Measurements from ENCODE around the gene CCNJL. TPM values are rescaled to one million over a fixed set of nuclear protein-coding genes. Genes with fewer than 3 reads are reported as not detected.
A peak's percentile ranks its signal among the peaks of the same experiment; 100 is the strongest.

CCNJL gene
- total and polyA plus RNA-seq, 2 experiments from 2014 or later, result 8.1 to 10.8 TPM

DNA sequence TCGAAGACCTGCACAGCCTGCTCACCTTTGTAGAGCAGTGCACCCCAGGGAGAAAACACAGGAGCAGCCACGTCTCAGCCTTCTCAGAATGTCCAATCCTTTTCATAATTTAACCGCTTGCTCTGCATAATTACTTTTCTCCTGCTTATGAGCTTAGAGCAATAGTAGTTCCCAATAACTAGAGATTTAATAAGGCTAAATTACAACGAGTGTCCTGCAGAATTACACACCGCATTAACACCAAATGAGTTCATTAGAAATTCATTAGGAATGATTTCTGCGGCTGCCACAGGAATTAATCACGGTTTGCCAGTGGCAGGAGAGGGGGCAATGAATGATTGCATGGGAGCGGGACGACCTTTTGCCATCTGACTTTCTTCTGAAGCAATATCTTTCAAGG is 101.8 kb downstream of the CCNJL start:
- H3K4me2 ChIP-seq, result no peak overlapping the region
- no peak for DNase-seq (ENCODE audit: low spot score)
- H3K4me3 ChIP-seq, result no peak overlapping the region
- no peaks in the 10 kb centered on the region for H3K79me2 ChIP-seq
- H3K27me3 ChIP-seq, result no peaks in the 10 kb centered on the region
- peak overlapping the region; percentile 56 for H3K27ac ChIP-seq
- H3K4me1 ChIP-seq (ENCODE audit: insufficient read depth), result no peaks in the 10 kb centered on the region
- no peaks in the 10 kb centered on the region for H4K20me1 ChIP-seq (ENCODE audit: insufficient read depth, poor library complexity, severe bottlenecking)
- H3K9me2 ChIP-seq (replicated peaks; ENCODE audit: insufficient read depth), result no peaks in the 10 kb centered on the region
- H3K9me3 ChIP-seq (ENCODE audit: low read depth), result no peaks in the 10 kb centered on the region
- TF ChIP-seq EZH2phosphoT487 (IDR thresholded peaks at IDR 0.05; ENCODE audit: low read depth, severe bottlenecking, unreplicated experiment) (no peak), EZH2 (IDR thresholded peaks at IDR 0.05; ENCODE audit: borderline replicate concordance) (no peak)
- TF ChIP-seq, protein P1, sequence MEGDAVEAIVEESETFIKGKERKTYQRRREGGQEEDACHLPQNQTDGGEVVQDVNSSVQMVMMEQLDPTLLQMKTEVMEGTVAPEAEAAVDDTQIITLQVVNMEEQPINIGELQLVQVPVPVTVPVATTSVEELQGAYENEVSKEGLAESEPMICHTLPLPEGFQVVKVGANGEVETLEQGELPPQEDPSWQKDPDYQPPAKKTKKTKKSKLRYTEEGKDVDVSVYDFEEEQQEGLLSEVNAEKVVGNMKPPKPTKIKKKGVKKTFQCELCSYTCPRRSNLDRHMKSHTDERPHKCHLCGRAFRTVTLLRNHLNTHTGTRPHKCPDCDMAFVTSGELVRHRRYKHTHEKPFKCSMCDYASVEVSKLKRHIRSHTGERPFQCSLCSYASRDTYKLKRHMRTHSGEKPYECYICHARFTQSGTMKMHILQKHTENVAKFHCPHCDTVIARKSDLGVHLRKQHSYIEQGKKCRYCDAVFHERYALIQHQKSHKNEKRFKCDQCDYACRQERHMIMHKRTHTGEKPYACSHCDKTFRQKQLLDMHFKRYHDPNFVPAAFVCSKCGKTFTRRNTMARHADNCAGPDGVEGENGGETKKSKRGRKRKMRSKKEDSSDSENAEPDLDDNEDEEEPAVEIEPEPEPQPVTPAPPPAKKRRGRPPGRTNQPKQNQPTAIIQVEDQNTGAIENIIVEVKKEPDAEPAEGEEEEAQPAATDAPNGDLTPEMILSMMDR (IDR thresholded peaks at IDR 0.05; ENCODE audit: poor library complexity), result no peak
- H3K36me3 ChIP-seq (replicated peaks; ENCODE audit: insufficient read depth, low read depth), result no peaks in the 10 kb centered on the region
- WGBS (ENCODE audit: low lambda C conversion rate, missing lambda C conversion rate), result 90% methylated on average over 9 of the region's 9 CpGs
- no peak overlapping the region for H2AFZ ChIP-seq

DNA sequence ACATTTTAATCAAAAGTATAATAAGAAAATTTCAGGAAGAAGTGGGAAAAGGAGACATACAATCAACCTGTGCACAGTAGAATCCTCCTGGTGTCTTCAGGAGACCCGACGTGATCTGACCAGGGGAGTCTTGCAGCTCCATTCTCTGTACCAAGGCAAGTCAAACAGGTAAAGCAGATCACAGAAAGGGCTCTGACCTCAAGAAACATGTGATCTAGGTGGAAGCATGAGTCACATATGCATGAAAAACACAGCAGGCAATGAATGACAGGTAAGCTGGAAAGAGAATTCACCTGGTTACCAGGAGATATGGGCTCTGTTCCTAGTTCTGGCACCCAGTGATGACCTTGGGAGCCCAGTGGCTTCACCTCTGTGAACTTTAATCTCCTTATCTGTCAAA is 102.4 kb downstream of the CCNJL start:
- Histone ChIP-seq H3K9me2 (replicated peaks; ENCODE audit: insufficient read depth) (no peaks in the 10 kb centered on the region), H4K20me1 (ENCODE audit: insufficient read depth, poor library complexity, severe bottlenecking) (no peaks in the 10 kb centered on the region), H3K9me3 (ENCODE audit: low read depth) (no peaks in the 10 kb centered on the region), H3K27me3 (no peaks in the 10 kb centered on the region), H2AFZ (no peak overlapping the region), H3K4me2 (peak overlapping the region; percentile 44), H3K79me2 (no peaks in the 10 kb centered on the region), H3K4me3 (no peak overlapping the region), H3K27ac (peak overlapping the region; percentile 79), H3K36me3 (replicated peaks; ENCODE audit: insufficient read depth, low read depth) (no peaks in the 10 kb centered on the region), H3K4me1 (ENCODE audit: insufficient read depth) (no peaks in the 10 kb centered on the region)
- WGBS (ENCODE audit: low lambda C conversion rate, missing lambda C conversion rate), result 59% methylated on average over 2 of the region's 2 CpGs
- peak; percentile 63 for DNase-seq (ENCODE audit: low spot score)
- no peak for TF ChIP-seq EZH2 (IDR thresholded peaks at IDR 0.05; ENCODE audit: borderline replicate concordance)
- TF ChIP-seq EZH2phosphoT487 (IDR thresholded peaks at IDR 0.05; ENCODE audit: low read depth, severe bottlenecking, unreplicated experiment), result no peak
- TF ChIP-seq, protein P1 (IDR thresholded peaks at IDR 0.05; ENCODE audit: poor library complexity), result no peak

DNA sequence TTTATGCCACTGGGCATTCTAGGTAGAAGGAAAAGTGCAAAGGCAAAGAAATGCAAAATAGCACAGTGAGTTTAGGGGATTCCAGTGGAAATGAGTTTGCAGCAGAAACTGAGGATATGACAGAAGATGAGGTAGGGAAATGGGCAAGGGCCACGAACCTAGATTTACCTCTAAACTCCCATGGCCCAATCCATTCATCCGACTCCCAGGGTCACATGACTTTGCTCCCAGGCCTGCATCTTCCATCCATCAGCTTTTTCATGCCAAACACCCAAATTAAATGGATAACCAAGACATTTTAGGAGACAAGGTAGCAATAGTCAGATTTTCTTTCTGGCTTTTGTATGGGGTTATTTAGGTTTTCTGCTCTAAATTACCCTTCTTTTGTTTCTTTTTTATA is 105.3 kb downstream of the CCNJL start:
- no peak for DNase-seq (ENCODE audit: low spot score)
- no peaks in the 10 kb centered on the region for H3K9me3 ChIP-seq (ENCODE audit: low read depth)
- TF ChIP-seq, protein P1 (IDR thresholded peaks at IDR 0.05; ENCODE audit: poor library complexity), result no peak
- TF ChIP-seq EZH2phosphoT487 (IDR thresholded peaks at IDR 0.05; ENCODE audit: low read depth, severe bottlenecking, unreplicated experiment) (no peak), EZH2 (IDR thresholded peaks at IDR 0.05; ENCODE audit: borderline replicate concordance) (no peak)
- H2AFZ ChIP-seq, result no peak overlapping the region
- WGBS (ENCODE audit: low lambda C conversion rate, missing lambda C conversion rate), result 88% methylated on average over 2 of the region's 2 CpGs
- no peaks in the 10 kb centered on the region for H3K9me2 ChIP-seq (replicated peaks; ENCODE audit: insufficient read depth)
- H3K27me3 ChIP-seq, result no peaks in the 10 kb centered on the region
- H3K79me2 ChIP-seq, result no peaks in the 10 kb centered on the region
- no peaks in the 10 kb centered on the region for H3K36me3 ChIP-seq (replicated peaks; ENCODE audit: insufficient read depth, low read depth)
- H3K4me3 ChIP-seq, result no peak overlapping the region
- no peak overlapping the region for H3K27ac ChIP-seq
- no peaks in the 10 kb centered on the region for H3K4me1 ChIP-seq (ENCODE audit: insufficient read depth)
- no peaks in the 10 kb centered on the region for H4K20me1 ChIP-seq (ENCODE audit: insufficient read depth, poor library complexity, severe bottlenecking)
- H3K4me2 ChIP-seq, result no peak overlapping the region

Small RNA genes within 50 kb of the gene (small RNA-seq; reads per million reads assigned to genes)
- not detected for gene AC112191.3

Other genes starting within 250 kb of the CCNJL start
- 26.5 and 33.6 TPM in 2 replicates for gene PWWP2A, start 193.1 kb downstream of the CCNJL start, total RNA-seq
- 17.3 and 18.4 TPM in 2 replicates for gene PWWP2A, start 193.1 kb downstream of the CCNJL start, polyA plus RNA-seq
- 51.5 and 55.7 TPM in 2 replicates for gene FABP6, start 83.1 kb downstream of the CCNJL start, total RNA-seq
- gene FABP6, start 83.1 kb downstream of the CCNJL start, polyA plus RNA-seq, result 7.2 and 12.2 TPM in 2 replicates
- gene C1QTNF2, start 58.1 kb upstream of the CCNJL start, total RNA-seq, result 1.1 and 3.0 TPM in 2 replicates
- gene C1QTNF2, start 58.1 kb upstream of the CCNJL start, polyA plus RNA-seq, result 1.5 and 1.6 TPM in 2 replicates
- gene FAM200C, start 87.5 kb upstream of the CCNJL start, total RNA-seq, result 4.7 and 5.3 TPM in 2 replicates
- gene FAM200C, start 87.5 kb upstream of the CCNJL start, polyA plus RNA-seq, result 1.4 and 3.0 TPM in 2 replicates
- 39.9 and 62.5 TPM in 2 replicates for gene SLU7, start 106.5 kb upstream of the CCNJL start, total RNA-seq
- gene SLU7, start 106.5 kb upstream of the CCNJL start, polyA plus RNA-seq, result 41.5 and 45.0 TPM in 2 replicates
- 18.8 and 24.9 TPM in 2 replicates for gene PTTG1, start 109.3 kb upstream of the CCNJL start, total RNA-seq
- gene PTTG1, start 109.3 kb upstream of the CCNJL start, polyA plus RNA-seq, result 37.0 and 49.2 TPM in 2 replicates

Measured in hepatocyte (in vitro differentiated cells).